Ascending aorta (tissue), 2 donors: ENCODE data around the gene MSRB3. TPM values are rescaled to one million over a fixed set of nuclear protein-coding genes. Genes with fewer than 3 reads are reported as not detected.
"Not testable (repeated sequence)": the region's sequence is repeated elsewhere in the genome, so short reads cannot be mapped to it uniquely, and the experiment has no call there.

Source experiments
- DNase-seq, 2 donors: peaks; one replicate each; pipeline ENCODE4 v3.0.0-alpha.2; 2019; ENCODE audit warnings: low spot score in 2 of 2
- H3K27ac ChIP-seq, 2 donors: fragments of 200-600 bp; sonication (generic); one replicate each; pipeline ENCODE4 v1.5.1; 2016 to 2017; ENCODE audit warnings: mild to moderate bottlenecking in 1 of 2
- H3K27me3 ChIP-seq: fragments of 200-600 bp; sonication (generic); one replicate; pipeline ENCODE4 v1.5.1; 2017
- H3K36me3 ChIP-seq, 2 donors: fragments of 200-600 bp; sonication (generic); one replicate each; pipeline ENCODE4 v1.5.1; 2016
- H3K4me1 ChIP-seq, 2 donors: fragments of 200-600 bp; sonication (generic); one replicate each; pipeline ENCODE4 v1.5.1; 2016 to 2017; ENCODE audit warnings: mild to moderate bottlenecking in 1 of 2
- H3K4me3 ChIP-seq, 2 donors: fragments of 200-600 bp; sonication (generic); one replicate each; pipeline ENCODE4 v1.5.1; 2016 to 2017; ENCODE audit warnings: mild to moderate bottlenecking in 1 of 2
- H3K9me3 ChIP-seq, 2 donors: fragments of 200-600 bp; sonication (generic); one replicate each; pipeline ENCODE4 v1.5.1; 2016
- intact Hi-C: fragments of 100-400 bp; cut with DNase I; formaldehyde crosslinking; loops from one replicate; pipeline ENCODE4 v1.15.1; 2023
- total RNA-seq: library from RNA; depleted of rRNA; stranded (reverse); fragments of >200 nt; gene quantifications from one replicate; pipeline ENCODE4 v1.1.0, GENCODE V29; 2016
- TF ChIP-seq, protein P1 (sequence below), 3 experiments: fragments of 200-600 bp in 2 of 3; fragments of 450-650 bp in 1 of 3; sonication (generic) in 2 of 3; IDR thresholded peaks; one replicate each; pipeline ENCODE4 v1.5.1; 2016 to 2019; ENCODE audit warnings: antibody characterized with exemption in 3 of 3, mild to moderate bottlenecking in 1 of 3, moderate library complexity in 1 of 3

The MSRB3 gene
- total RNA-seq, 1 donor from 2014 or later, result 79.4 TPM

DNA sequence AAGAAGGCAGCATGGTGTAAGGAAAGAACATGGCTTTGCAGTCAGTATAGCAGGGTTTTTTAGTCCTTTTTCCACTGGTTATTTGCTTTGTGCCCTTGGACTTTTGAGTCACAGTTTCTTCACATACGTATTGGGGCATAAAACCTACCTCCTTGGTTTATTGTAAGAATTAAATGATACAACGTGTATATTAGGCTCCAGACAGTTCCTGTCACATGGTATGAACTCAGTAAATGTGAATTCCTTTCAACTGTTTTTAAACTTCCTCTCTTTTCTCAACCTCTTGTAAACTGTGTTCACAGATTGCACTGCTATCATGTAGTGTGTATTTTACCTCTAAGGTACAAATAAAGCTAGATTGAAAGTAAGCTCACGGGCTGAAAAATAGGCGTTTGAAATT is 29.5 kb downstream of the MSRB3 start:
- H3K27me3 ChIP-seq, result no peaks in the 10 kb centered on the region
- no peak for DNase-seq
- H3K36me3 ChIP-seq, result peaks cover 0 to 4% of the 10 kb centered on the region in 2 donors
- H3K9me3 ChIP-seq, result no peaks in the 10 kb centered on the region
- TF ChIP-seq, protein P1, sequence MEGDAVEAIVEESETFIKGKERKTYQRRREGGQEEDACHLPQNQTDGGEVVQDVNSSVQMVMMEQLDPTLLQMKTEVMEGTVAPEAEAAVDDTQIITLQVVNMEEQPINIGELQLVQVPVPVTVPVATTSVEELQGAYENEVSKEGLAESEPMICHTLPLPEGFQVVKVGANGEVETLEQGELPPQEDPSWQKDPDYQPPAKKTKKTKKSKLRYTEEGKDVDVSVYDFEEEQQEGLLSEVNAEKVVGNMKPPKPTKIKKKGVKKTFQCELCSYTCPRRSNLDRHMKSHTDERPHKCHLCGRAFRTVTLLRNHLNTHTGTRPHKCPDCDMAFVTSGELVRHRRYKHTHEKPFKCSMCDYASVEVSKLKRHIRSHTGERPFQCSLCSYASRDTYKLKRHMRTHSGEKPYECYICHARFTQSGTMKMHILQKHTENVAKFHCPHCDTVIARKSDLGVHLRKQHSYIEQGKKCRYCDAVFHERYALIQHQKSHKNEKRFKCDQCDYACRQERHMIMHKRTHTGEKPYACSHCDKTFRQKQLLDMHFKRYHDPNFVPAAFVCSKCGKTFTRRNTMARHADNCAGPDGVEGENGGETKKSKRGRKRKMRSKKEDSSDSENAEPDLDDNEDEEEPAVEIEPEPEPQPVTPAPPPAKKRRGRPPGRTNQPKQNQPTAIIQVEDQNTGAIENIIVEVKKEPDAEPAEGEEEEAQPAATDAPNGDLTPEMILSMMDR (IDR thresholded peaks at IDR 0.05), result no peak
- H3K4me1 ChIP-seq, result peaks cover 0 to 10% of the 10 kb centered on the region in 2 donors
- no peak overlapping the region for H3K27ac ChIP-seq
- no peak overlapping the region for H3K4me3 ChIP-seq
- intact Hi-C loops, result no loop called here

DNA sequence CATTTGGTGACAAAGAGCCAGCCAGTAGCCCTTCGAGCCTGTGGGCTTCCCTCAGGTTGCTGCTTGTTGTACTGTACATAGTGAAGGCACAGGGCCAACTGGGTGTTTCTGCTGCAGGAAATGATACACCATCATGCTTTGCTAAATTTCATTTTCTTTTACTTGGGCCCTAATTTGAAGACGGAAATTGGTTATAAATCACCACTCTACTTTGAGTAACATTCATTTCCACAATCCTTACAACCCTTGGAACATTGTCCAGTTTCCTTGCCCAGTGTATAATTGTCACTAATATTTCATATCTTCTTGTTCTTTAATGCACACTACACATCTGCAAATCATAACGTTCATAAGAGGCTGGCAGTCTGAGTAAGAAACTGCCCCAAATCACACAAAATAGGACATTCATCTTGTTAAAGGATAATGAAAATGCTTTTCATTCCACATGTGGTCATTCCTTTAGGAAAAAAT is 30.2 kb downstream of the MSRB3 start:
- no peak overlapping the region for H3K4me3 ChIP-seq
- intact Hi-C loops, result no loop called here
- DNase-seq, result no peak
- peaks cover 0 to 4% of the 10 kb centered on the region in 2 donors for H3K36me3 ChIP-seq
- no peaks in the 10 kb centered on the region for H3K9me3 ChIP-seq
- H3K27me3 ChIP-seq, result no peaks in the 10 kb centered on the region
- H3K4me1 ChIP-seq, result peaks cover 0 to 10% of the 10 kb centered on the region in 2 donors
- TF ChIP-seq, protein P1 (IDR thresholded peaks at IDR 0.05), result no peak
- H3K27ac ChIP-seq, result no peak overlapping the region

DNA sequence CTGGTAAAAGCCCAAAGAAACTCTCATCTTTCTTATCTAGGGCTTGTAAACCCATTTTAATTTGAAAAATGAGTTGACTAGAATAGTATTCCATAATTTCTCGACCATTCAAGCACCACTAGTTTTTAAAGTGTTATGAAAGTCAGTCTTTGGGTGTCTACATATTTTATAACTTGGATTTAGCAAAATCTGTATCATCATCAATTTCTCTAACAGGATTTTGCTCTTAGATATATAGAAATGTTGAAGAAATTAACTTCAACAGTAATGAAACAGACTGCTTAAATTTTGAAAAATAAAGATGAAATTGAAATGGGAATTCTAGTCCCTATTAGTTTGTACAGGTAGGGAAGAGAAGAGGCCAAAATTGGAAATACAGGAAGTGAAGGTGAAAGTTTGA is 32.8 kb downstream of the MSRB3 start:
- no peak overlapping the region for H3K4me3 ChIP-seq
- H3K27me3 ChIP-seq, result no peaks in the 10 kb centered on the region
- no peaks in the 10 kb centered on the region for H3K9me3 ChIP-seq
- peaks cover 0 to 4% of the 10 kb centered on the region in 2 donors for H3K36me3 ChIP-seq
- H3K27ac ChIP-seq, result no peak overlapping the region
- intact Hi-C loops, result no loop called here
- DNase-seq, result no peak
- TF ChIP-seq, protein P1 (IDR thresholded peaks at IDR 0.05), result no peak
- peaks cover 0 to 10% of the 10 kb centered on the region in 2 donors for H3K4me1 ChIP-seq

DNA sequence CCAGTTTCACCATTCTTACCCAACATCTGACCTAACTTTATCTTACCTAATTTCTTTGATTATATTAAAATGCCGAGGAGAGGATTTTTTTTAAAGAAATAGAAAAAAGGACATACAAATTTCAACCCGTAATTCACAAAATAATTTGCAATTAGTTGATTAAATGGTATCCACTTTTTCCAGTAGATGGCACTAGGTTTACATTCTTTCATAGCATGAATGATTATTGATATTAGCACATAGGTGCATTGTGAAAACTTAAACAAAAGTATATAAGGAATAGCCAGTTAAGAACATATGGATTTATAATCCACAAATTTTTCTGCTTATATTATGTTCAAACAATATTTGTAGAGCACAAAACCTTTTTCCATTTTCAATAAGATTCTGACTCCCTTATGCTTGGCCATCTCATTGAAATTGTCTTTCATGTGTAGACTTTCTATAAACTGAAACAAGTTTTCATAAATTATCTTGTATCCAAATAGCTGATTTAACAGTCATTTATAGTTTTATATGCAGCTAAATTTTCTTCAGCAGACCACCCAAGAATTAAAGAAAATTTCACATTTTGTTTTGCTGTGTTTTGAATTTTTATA is 35.3 kb downstream of the MSRB3 start:
- Histone ChIP-seq H3K27me3 (no peaks in the 10 kb centered on the region), H3K9me3 (no peaks in the 10 kb centered on the region), H3K4me3 (no peak overlapping the region), H3K4me1 (no peaks in the 10 kb centered on the region), H3K27ac (no peak overlapping the region), H3K36me3 (peaks cover 0 to 4% of the 10 kb centered on the region in 2 donors)
- no peak for DNase-seq
- intact Hi-C loops, result no loop called here
- TF ChIP-seq, protein P1 (IDR thresholded peaks at IDR 0.05), result peak in 1 of 3 experiments; percentile 29

- H3K36me3 ChIP-seq, DNase-seq, intact Hi-C loops, H3K27me3 ChIP-seq, H3K9me3 ChIP-seq, H3K4me3 ChIP-seq, H3K27ac ChIP-seq, H3K4me1 ChIP-seq: not testable (repeated sequence)
These were observed 36.8 kb downstream of the MSRB3 start for GRCh38 chr12:65315238-65315637.

- H3K36me3 ChIP-seq, result no peaks in the 10 kb centered on the region
- no peaks in the 10 kb centered on the region for H3K4me1 ChIP-seq
- no peak overlapping the region for H3K27ac ChIP-seq
- no peaks in the 10 kb centered on the region for H3K27me3 ChIP-seq
- H3K9me3 ChIP-seq, result no peaks in the 10 kb centered on the region
- intact Hi-C loops, result no loop called here
- DNase-seq, result no peak
- H3K4me3 ChIP-seq, result no peak overlapping the region
- TF ChIP-seq, protein P1 (IDR thresholded peaks at IDR 0.05), result no peak
These were observed 39.8 kb downstream of the MSRB3 start for GRCh38 chr12:65318186-65318685.
